Measurements from ENCODE around the gene PRDM16.

DNA sequence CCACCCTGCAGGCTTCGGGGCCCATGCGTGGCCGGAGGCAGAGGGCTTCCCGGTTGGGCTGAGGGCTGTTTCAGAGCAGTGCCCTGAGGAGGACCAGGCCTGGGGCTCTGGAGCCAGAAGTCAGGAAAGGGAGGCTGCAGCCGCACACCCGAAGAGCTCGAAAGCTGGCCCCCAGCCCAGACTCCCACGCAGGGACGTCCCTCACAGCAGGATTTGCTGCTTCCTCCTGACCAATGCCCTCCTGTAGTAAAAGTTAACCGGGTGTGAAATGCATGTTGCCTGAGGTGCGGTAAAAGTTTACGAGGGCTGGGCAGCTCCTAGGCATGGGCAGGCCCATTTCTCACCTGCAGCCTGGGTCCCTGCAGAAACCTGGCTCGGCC lies 283.9 kb downstream of the PRDM16 start:
- TF ChIP-seq, protein P1, sequence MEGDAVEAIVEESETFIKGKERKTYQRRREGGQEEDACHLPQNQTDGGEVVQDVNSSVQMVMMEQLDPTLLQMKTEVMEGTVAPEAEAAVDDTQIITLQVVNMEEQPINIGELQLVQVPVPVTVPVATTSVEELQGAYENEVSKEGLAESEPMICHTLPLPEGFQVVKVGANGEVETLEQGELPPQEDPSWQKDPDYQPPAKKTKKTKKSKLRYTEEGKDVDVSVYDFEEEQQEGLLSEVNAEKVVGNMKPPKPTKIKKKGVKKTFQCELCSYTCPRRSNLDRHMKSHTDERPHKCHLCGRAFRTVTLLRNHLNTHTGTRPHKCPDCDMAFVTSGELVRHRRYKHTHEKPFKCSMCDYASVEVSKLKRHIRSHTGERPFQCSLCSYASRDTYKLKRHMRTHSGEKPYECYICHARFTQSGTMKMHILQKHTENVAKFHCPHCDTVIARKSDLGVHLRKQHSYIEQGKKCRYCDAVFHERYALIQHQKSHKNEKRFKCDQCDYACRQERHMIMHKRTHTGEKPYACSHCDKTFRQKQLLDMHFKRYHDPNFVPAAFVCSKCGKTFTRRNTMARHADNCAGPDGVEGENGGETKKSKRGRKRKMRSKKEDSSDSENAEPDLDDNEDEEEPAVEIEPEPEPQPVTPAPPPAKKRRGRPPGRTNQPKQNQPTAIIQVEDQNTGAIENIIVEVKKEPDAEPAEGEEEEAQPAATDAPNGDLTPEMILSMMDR (IDR thresholded peaks at IDR 0.05; ENCODE audit: low read length), result no peak
- TF ChIP-seq EZH2 (IDR thresholded peaks at IDR 0.05; ENCODE audit: borderline replicate concordance, low read length), result no peak

Measured in OCI-LY1 (cell line).